Stimulated activated CD4-positive, alpha-beta T cell treated with anti-CD3 and anti-CD28 coated beads, Interleukin-4, amount 100 ng/mL, for 48 hours (primary cell): ENCODE results near the gene PGM2L1.
A peak's percentile ranks its signal among the peaks of the same experiment; 100 is the strongest.
"Not testable (repeated sequence)": the region's sequence is repeated elsewhere in the genome, so short reads cannot be mapped to it uniquely, and the experiment has no call there.

Experiments
- DNase-seq, 2 donors: peaks; one replicate each; pipeline ENCODE4 v3.0.0-alpha.2; 2020; ENCODE audit warnings: low read depth in 2 of 2

Gene PGM2L1

DNA sequence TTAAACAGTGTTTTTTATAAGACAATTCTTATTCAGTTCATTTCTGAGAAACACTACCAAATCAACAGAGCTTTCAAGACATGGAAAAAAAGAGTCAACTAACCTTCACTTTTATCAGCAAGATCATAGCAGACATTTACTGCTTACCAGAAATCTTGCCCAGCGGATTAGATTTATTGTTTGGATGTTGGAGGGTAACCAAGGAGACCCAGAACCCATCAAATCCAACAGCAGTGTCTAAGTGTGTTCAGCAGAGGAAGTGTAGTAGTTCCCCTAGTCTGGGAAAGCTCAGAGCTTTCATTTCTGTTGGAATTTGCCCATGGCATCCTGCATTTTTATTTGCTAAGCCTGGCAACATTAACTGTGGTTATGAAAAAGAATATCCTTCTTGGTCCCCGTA, 2.4 kb upstream of the PGM2L1 start:
- no peak for DNase-seq

- DNase-seq = no peak
Measured at GRCh38 chr11:74397501-74398243, 561 bp downstream of the PGM2L1 start.

DNA sequence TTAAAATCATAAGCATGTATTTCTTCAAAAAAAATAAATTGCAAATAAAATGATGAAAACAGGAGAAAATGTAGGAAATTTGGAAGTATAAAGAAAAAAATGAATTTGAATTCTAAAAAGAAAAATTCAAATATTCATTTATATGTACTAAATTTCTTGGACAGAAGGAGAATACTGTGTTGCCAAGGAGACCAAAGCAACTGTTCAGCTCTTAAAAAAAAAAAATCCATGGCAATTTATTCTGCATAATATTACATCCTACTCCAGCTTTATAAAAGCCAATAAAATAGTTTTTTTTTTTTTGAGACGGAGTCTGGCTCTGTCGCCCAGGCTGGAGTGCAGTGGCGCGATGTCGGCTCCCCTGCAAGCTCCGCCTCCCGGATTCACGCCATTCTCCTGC, 6.0 kb downstream of the PGM2L1 start:
- no peak for DNase-seq

- no peak for DNase-seq
Measured at GRCh38 chr11:74391193-74391592, 7.0 kb downstream of the PGM2L1 start.

DNA sequence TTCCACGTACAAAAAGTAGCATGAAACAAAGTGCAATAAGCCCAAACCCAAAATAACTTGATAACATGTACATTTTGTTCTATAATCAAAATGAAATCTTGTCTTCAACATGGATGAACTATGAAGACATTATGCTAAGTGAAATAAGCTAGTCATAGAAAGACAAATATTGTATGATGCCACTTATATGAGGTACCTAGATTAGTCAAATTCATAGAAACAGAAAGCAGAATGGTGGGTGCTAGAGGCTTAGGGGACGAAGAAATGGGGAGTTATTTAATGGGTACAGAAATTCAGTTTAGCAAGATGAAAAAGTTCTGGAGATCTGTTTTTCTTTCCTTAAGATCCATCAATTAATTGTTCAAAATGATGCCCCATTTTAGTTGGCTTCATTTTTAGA, 7.5 kb downstream of the PGM2L1 start:
- no peak for DNase-seq

DNA sequence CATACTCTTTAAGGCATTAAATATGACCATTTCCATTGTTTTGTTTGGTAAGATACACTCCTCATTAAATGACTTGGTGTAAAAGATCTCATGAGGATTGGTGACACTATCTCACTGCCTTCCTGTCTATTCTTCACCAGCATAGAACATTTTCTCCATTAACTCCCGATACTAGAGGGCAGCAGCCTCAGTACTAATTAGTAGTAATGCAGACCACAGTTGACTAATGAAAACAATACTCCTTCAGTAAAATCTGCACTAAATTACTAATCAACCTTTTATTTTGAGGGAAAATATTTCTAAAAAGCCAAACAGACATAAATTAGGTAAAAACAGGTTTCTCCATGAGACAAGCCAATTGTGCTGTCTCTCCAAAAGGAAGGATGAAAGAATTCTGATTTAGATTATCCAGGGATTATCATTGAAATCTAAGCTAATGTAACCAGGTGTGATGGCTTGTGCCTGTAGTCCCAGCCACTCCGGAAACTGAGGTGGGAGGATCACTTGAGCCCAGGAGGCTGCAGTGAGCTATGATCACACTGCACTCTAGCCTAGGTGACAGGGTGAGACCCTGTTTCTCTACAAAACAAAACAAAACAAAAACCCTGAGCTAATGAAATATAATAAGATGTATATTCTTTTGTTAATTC, 9.4 kb downstream of the PGM2L1 start:
- peak; percentile 51 to 68 for DNase-seq

- no peak for DNase-seq
Measured at GRCh38 chr11:74384641-74385040, 13.6 kb downstream of the PGM2L1 start.

GRCh38 chr11:74380746-74381439, 17.3 kb downstream of the PGM2L1 start:
- no peak for DNase-seq

DNA sequence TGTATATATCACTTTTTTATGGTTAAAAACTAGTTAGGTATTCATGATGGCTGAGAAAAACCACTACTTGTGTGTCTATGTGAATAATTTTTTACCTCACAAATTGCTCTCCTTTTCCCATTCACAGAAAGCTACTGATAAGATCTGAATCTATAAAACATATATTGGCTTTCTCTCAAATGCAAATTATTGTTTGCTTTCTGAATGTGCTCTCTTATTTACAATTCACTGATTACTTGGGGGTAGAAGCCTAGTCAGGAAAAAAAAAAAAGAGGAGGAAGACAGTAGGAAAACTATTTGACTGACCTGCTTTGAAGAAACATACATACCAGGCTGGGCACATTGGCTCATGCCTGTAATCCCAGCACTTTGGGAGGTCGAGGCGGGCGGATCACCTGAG, 20.5 kb downstream of the PGM2L1 start:
- DNase-seq = no peak

DNA sequence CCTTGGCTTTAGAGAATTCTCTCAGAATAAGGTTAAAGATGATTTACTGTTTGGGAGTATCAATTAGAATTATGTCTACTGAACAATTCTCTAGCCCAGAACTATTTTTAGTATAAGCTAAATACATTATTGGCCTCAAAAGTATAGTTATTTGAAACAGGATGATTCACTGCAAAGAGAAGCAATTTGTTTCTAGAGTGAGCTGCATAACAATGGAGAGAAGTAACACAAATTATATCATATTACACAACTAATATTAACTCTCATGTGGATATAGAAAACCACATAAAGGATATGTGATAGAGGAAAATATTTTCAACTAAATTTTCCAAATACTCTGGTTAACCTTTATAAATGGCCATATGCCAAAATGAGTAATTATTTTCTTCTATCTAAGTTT, 24.9 kb downstream of the PGM2L1 start:
- no peak for DNase-seq

DNA sequence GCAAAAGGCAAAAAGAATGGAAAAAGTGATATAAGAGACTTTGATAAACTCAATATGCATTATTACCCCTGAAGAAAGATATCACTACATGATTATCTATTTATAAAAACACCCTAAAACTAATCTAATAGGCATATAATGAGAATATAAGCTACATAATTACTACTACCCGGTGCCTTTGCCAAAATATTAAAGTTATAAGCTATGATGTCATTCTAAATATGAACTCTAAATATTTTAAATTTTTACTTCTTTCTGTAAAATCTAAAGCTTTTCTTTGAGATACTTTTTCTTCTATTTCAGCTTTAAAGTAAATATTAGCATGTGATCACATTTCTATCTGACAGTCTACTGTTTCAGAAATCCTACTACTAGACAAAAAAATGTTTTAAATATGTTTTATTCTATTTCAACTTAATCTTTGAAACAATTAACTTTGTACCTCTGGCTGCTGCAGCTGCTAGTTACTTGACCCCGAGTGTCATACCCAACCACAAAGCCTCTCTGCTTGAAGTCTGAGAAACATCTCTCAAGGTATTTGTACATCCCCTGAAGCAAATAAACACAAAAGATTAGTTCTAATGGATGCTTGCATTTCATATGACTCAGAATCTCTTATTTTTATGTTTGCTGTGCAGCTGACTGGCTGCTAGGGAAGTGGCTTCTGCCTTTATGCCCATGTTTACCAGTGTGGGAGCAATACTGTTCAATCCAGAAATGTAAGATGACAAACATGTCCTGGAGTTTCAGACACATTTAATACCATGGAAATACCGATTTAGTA, 26.8 kb downstream of the PGM2L1 start:
- DNase-seq = no peak

DNA sequence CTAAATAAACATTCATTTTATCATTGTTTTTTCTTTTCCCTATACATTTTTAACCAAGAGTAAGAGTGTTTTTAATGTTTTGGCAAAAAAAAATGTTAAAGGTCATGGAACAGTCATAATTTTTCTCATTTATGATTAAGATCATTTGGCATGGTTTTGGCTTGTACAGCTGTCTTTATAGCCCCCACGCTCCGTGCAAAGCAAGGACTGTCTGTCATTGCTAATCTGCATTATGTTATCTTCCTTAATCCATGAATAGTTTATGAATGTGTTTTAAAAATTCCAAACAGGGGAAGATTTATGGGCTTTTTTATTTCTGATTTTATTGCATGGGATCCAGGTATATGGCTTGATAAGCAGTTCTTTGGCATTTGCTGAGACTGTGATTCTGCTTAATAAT, 28.1 kb downstream of the PGM2L1 start:
- DNase-seq = no peak

DNA sequence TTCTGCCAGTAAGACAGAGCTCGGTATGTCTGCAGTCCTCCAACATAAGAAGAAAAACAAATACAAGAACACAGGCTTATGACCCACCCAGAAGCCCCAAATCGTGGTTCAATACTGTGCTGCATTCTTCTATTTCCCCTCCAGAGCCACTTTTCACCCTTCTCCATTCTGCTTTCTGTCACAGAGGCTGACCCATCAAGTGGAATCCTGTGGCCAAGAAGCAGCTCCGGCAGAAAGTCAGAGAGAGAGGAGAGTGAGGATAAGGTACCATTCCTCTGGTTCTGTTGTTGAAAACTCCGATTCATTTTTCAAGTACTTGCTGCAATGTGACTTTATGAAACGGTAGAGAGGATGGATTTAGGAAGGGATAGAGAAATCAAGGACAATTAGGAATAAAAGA, 30.4 kb downstream of the PGM2L1 start:
- no peak for DNase-seq

DNA sequence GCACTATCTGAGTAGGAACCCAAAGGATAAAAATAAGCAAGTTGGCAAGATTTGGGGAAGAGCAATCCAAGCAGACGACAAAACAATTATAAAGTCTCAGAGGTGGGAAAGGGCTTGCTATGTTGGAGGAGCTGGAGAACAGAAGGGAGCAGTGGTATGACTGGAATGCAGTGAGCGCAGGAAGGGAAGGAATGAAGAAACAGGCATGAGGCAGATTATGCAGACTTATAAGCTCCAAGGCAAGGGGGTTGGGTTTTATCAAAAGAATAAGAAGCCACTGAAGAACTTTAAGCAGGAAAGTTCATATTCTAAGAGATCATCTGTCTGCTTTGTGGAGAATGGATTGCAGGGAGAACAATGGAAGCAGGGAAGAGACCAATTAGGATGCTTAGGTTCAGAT, 31.7 kb downstream of the PGM2L1 start:
- DNase-seq = no peak

- DNase-seq = not testable (repeated sequence)
Measured at GRCh38 chr11:74365805-74366204, 32.4 kb downstream of the PGM2L1 start.

DNA sequence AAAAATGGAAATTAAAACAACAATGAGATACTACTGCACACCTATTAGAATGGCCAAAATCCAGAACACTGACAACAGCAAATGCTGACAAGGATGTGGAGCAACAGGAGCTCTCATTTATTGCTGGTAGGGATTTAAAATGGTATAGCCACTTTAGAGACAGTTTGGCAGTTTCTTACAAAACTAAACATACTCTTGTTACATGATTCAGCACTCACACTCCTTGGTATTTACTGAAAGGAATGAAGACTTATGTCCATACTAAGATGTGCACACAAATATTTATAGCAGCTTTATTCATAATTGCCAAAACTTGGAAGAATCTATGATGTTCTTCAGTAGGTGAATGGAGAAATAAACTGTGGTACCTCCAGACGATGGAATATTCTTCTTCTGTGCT, 40.8 kb downstream of the PGM2L1 start:
- no peak for DNase-seq

- DNase-seq = no peak
Measured at GRCh38 chr11:74355626-74356025, 42.6 kb downstream of the PGM2L1 start.

DNA sequence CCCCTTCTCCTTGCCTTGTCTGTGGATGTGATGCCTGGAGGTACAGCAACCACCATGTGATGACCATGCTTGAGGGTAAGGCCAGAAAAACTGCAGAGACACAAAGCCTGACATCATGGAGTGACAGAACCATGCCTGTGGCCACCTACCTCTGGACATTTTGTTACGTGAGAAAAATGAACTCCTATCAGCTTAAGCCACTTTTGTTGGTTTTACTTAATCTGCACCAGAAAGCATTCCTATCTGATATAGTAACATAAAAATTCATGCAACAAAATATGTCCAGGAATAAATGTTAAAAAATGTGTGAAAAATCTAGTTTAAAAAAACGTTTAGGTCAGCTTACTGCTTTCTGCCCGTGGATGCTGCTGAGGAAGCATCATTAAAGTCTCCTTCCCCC, 44.2 kb downstream of the PGM2L1 start:
- DNase-seq = no peak

DNA sequence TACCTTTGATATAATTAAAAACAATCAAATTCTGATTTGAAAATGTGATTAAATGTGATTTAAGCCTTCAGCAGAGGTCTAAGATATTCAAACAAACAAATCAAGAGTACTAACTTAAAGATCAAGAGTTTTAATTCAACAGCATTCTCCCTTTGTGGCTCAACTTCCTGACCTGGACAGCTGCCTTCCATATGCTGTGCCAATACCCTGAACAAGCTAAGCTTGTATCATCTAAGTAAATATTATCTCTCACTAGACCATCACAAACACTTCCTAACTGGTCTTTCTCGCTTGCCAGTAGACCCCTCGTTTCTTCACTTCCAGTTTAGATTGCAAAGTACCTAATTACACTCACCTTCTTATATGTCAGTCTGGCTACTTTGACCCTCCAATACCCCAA, 50.9 kb downstream of the PGM2L1 start:
- DNase-seq = no peak

DNA sequence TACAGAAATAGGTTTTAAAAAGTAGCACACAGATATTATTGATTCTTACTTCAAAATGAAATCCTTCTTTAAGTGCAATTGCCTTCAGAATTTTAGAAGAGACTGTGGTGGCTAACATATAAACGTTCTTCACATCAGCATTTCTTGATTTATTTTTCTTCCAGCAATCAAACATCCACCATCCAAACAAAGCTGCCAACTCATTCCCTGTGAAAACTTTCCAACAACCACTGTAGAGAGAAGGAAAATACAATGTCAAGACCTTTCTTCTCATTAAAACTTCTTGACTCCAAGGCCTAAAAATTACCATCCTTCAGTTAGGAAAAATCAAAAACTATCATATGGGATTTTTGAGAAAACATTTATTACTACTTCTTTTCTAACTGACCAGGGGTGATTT, 52.8 kb downstream of the PGM2L1 start:
- DNase-seq = no peak

DNA sequence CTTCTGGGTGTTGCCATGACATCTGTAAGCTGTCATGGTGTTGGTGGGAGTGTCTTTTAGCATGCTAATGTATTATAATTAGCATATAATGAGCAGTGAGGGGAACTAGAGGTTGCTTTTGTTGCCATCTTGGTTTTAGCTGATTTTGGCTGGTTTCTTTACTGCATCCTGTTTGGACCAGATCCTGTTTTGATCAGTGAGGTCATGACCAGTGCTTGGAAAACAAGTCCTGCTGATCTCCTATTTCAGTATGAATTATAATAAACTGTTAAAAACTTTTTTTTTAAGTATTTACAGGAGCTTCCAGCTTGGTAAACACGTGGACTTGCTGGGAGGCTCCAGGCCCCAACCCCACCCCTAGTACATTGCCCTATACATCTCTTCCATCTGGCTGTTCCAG, 56.3 kb downstream of the PGM2L1 start:
- no peak for DNase-seq

DNA sequence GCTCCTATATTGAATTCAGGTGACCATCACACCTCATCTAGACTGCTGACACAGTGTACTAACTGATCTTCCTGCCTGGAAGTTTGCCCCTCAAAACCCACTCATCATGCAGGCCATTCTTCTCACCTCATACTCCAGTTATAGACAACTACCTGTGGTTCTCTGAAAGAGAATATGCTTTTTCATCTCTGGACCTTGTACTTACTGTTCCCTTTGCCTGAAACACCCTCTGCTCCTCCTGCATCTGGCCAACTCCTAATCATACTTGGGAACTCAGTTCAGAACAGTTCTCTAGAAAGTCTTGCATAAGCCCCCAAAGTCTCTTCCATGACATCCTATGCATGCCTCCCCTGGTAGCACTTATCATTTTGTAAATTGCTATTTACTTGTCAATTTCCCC, 58.6 kb downstream of the PGM2L1 start:
- DNase-seq = no peak
